ENCODE data around the gene SLC36A3. TPM values are rescaled to one million over a fixed set of nuclear protein-coding genes. Genes with fewer than 3 reads are reported as not detected.

The SLC36A3 gene
- total and polyA plus RNA-seq, 2 of the 8 experiments (the other 6 are each of a cell fraction or from before 2014, with no cell fraction given), result not detected

DNA sequence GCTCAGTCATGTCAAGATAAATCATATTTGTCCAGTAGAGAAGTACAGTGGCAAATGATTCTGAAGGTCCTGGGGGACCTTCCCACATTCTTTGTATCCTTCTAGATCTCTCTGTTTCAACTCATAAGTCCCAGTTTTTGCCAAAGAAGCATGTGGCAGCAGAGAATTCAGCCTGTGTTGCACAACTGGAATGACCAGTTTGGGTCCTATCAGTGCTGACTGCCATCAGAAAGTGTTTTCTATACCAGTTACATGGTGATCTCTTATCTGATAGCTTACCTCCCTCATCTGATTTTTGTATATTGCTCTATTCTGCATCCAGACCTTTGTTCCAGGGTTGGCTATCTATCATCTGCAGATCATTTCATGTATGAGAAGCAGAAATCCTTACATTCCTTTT lies 28.9 kb downstream of the SLC36A3 start:
- CTCF ChIA-PET (ENCODE audit: partially characterized antibody), result interaction anchor here (0.8 to 3.1 kb wide), 8 partner anchors 8 to 378 kb away, joined by 3 to 12 read pairs (median 3); no protein-coding TSS in a partner anchor
- H3K27ac ChIP-seq (ENCODE audit: low read depth, low read length), result no peak overlapping the region
- H3K4me1 ChIP-seq (replicated peaks in 1 of 4; ENCODE audit: control insufficient read depth in 3 of 4, insufficient read depth in 4 of 4, low read length in 3 of 4), result no peaks in the 10 kb centered on the region
- no peaks in the 10 kb centered on the region for H4K20me1 ChIP-seq (replicated peaks in 1 of 2; ENCODE audit: control insufficient read depth in 1 of 2, insufficient read depth in 2 of 2, low read length in 2 of 2)
- H2AK5ac ChIP-seq (ENCODE audit: low read depth, low read length), result no peak overlapping the region
- no peaks in the 10 kb centered on the region for H3K9me3 ChIP-seq (ENCODE audit: insufficient read depth in 2 of 2, low read depth in 1 of 2, low read length in 1 of 2)
- no peak overlapping the region for H2AFZ ChIP-seq (ENCODE audit: low read length)
- no peak overlapping the region for H3K4ac ChIP-seq (replicated peaks; ENCODE audit: insufficient read length, low read depth, low read length)
- no peak overlapping the region for H3K9ac ChIP-seq (replicated peaks in 1 of 4; ENCODE audit: extremely low read depth in 1 of 4, low read depth in 3 of 4, low read length in 3 of 4)
- TF ChIP-seq SP2 (IDR thresholded peaks at IDR 0.05; ENCODE audit: low read length), result no peak
- TF ChIP-seq SP4 (IDR thresholded peaks at IDR 0.05; ENCODE audit: low read length), result no peak
- TF ChIP-seq GTF2F1 (IDR thresholded peaks at IDR 0.05; ENCODE audit: borderline replicate concordance, low read depth, low read length), result no peak
- no peak for TF ChIP-seq PHF8 (conservative IDR thresholded peaks at IDR 0.05; ENCODE audit: low read depth, low read length)
- no peak for TF ChIP-seq RNF2 (IDR thresholded peaks at IDR 0.05; ENCODE audit: borderline replicate concordance, low read depth, low read length, missing control alignments, poor library complexity, severe bottlenecking)
- TF ChIP-seq CBX8 (IDR thresholded peaks at IDR 0.05; ENCODE audit: borderline replicate concordance, low read depth, low read length), result no peak
- no peak for TF ChIP-seq EGR1 (IDR thresholded peaks at IDR 0.05; ENCODE audit: borderline replicate concordance, low read depth, low read length)
- TF ChIP-seq BACH1 (IDR thresholded peaks at IDR 0.05; ENCODE audit: low read length), result no peak
- no peak for TF ChIP-seq TCF12 (IDR thresholded peaks at IDR 0.05; ENCODE audit: low read depth, low read length)
- no peak for TF ChIP-seq TBP (IDR thresholded peaks at IDR 0.05; ENCODE audit: low read depth, low read length)
- TF ChIP-seq, protein P1, sequence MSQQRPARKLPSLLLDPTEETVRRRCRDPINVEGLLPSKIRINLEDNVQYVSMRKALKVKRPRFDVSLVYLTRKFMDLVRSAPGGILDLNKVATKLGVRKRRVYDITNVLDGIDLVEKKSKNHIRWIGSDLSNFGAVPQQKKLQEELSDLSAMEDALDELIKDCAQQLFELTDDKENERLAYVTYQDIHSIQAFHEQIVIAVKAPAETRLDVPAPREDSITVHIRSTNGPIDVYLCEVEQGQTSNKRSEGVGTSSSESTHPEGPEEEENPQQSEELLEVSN (IDR thresholded peaks at IDR 0.05), result no peak
- no peak for TF ChIP-seq GABPA (IDR thresholded peaks at IDR 0.05; ENCODE audit: borderline replicate concordance, insufficient read depth, low read length)
- no peak overlapping the region for H3K56ac ChIP-seq (replicated peaks; ENCODE audit: insufficient read length, low read depth, low read length)
- DNase-seq (ENCODE audit: low read depth in 1 of 2, low spot score in 2 of 2) (no peak), FAIRE-seq (no peak)
- no peak overlapping the region for H2BK15ac ChIP-seq (ENCODE audit: low read length)
- H2BK20ac ChIP-seq (ENCODE audit: low read length), result no peak overlapping the region
- H3K4me2 ChIP-seq (ENCODE audit: insufficient read depth in 1 of 2, low read depth in 2 of 2, low read length in 2 of 2), result no peak overlapping the region
- H3K79me2 ChIP-seq (ENCODE audit: control insufficient read depth in 1 of 2, insufficient read depth in 2 of 2, low read length in 2 of 2), result no peaks in the 10 kb centered on the region
- no peak overlapping the region for H3K14ac ChIP-seq (ENCODE audit: insufficient read length)
- H2BK120ac ChIP-seq (replicated peaks; ENCODE audit: low read depth, low read length), result no peak overlapping the region
- H3K4me3 ChIP-seq (ENCODE audit: extremely low read depth in 1 of 4, insufficient read depth in 2 of 4, low read depth in 3 of 4, low read length in 4 of 4), result no peak overlapping the region
- no peaks in the 10 kb centered on the region for H3K27me3 ChIP-seq (replicated peaks in 1 of 4; ENCODE audit: control insufficient read depth in 3 of 4, extremely low read depth in 1 of 4, insufficient read depth in 3 of 4, low read length in 3 of 4)
- no peak overlapping the region for H2BK12ac ChIP-seq (ENCODE audit: low read depth, low read length)
- H4K5ac ChIP-seq (ENCODE audit: insufficient read length, low read depth, low read length), result no peak overlapping the region
- H2BK5ac ChIP-seq (ENCODE audit: low read depth, low read length), result no peak overlapping the region
- no peaks in the 10 kb centered on the region for H3K23me2 ChIP-seq (ENCODE audit: low read depth, low read length)
- H4K8ac ChIP-seq (ENCODE audit: extremely low read depth, insufficient read depth, low read length), result no peak overlapping the region
- no peak overlapping the region for H3K23ac ChIP-seq (ENCODE audit: insufficient read length)
- no peaks in the 10 kb centered on the region for H3K79me1 ChIP-seq (ENCODE audit: low read depth, low read length)
- H3K36me3 ChIP-seq (ENCODE audit: control insufficient read depth in 2 of 4, insufficient read depth in 4 of 4, low read length in 3 of 4), result no peaks in the 10 kb centered on the region; a peak in 1 of 8 replicates
- no peak overlapping the region for H4K91ac ChIP-seq (replicated peaks; ENCODE audit: insufficient read length, low read length)
- POLR2A ChIA-PET (ENCODE audit: partially characterized antibody), result no interaction called here
- no peak overlapping the region for H3K18ac ChIP-seq (ENCODE audit: extremely low read depth, low read length)

Data from H1 (cell line).